Calu3 (cell line): Measurements from ENCODE around the gene ENPP6. TPM values are rescaled to one million over a fixed set of nuclear protein-coding genes. Genes with fewer than 3 reads are reported as not detected.
"Not testable (repeated sequence)": the region's sequence is repeated elsewhere in the genome, so short reads cannot be mapped to it uniquely, and the experiment has no call there.

Experiments
- BruUV-seq: library from RNA; stranded (reverse); fragments of 400-500 nt; replicated peaks from 2 replicates; lab custom pipeline; 2021; lab: Mats Ljungman, UMichigan
- CTCF ChIA-PET: fragments of 300-600 bp; sonication (Branson Sonifier 250); formaldehyde crosslinking; loops from one replicate; lab custom pipeline; 2022; ENCODE audit warnings: antibody characterized with exemption; lab: Charles Lee
- DNase-seq: peaks from one replicate; pipeline ENCODE4 v3.0.0; 2022
- H3K27ac Mint-ChIP-seq: one replicate; pipeline ENCODE4 v1.8.0; 2022; ENCODE audit warnings: mixed read lengths; ENCODE audit not compliant: unreplicated experiment
- H3K27me3 Mint-ChIP-seq: one replicate; pipeline ENCODE4 v1.8.0; 2022; ENCODE audit warnings: mixed read lengths; ENCODE audit not compliant: unreplicated experiment
- H3K36me3 Mint-ChIP-seq: one replicate; pipeline ENCODE4 v1.8.0; 2022; ENCODE audit warnings: mild to moderate bottlenecking, moderate library complexity, mixed read lengths; ENCODE audit not compliant: insufficient read depth, unreplicated experiment
- H3K4me1 Mint-ChIP-seq: one replicate; pipeline ENCODE4 v1.8.0; 2022; ENCODE audit warnings: mild to moderate bottlenecking, low read depth, mixed read lengths; ENCODE audit not compliant: unreplicated experiment
- H3K4me3 Mint-ChIP-seq: one replicate; pipeline ENCODE4 v1.8.0; 2022; ENCODE audit warnings: mild to moderate bottlenecking, low read depth, moderate library complexity, mixed read lengths; ENCODE audit not compliant: unreplicated experiment
- H3K9me3 Mint-ChIP-seq: one replicate; pipeline ENCODE4 v1.8.0; 2022; ENCODE audit warnings: low read depth, mixed read lengths; ENCODE audit not compliant: unreplicated experiment
- intact Hi-C: fragments of 100-400 bp; cut with micrococcal nuclease; formaldehyde crosslinking; loops from one replicate; pipeline ENCODE4 v1.10.0; 2022; ENCODE audit not compliant: unreplicated experiment
- total RNA-seq: library from RNA; stranded (reverse); gene quantifications from 2 replicates; pipeline ENCODE4 v1.2.3, GENCODE V29; 2022
- TF ChIP-seq, protein P1 (sequence below): fragments of 200-600 bp; IDR thresholded peaks from one replicate; pipeline ENCODE4 v1.8.0; 2022; ENCODE audit warnings: antibody characterized with exemption; ENCODE audit not compliant: unreplicated experiment

Gene ENPP6
- total RNA-seq, 1 experiment from 2014 or later: not detected

- Mint-ChIP-seq H3K9me3 (no peaks in the 10 kb centered on the region), H3K4me3 (no peak overlapping the region), H3K36me3 (no peaks in the 10 kb centered on the region), H3K27me3 (peaks cover 15% of the 10 kb centered on the region), H3K27ac (no peak overlapping the region), H3K4me1 (no peaks in the 10 kb centered on the region)
- intact Hi-C loops: no loop called here
- CTCF ChIA-PET: no interaction called here
- TF ChIP-seq, protein P1, sequence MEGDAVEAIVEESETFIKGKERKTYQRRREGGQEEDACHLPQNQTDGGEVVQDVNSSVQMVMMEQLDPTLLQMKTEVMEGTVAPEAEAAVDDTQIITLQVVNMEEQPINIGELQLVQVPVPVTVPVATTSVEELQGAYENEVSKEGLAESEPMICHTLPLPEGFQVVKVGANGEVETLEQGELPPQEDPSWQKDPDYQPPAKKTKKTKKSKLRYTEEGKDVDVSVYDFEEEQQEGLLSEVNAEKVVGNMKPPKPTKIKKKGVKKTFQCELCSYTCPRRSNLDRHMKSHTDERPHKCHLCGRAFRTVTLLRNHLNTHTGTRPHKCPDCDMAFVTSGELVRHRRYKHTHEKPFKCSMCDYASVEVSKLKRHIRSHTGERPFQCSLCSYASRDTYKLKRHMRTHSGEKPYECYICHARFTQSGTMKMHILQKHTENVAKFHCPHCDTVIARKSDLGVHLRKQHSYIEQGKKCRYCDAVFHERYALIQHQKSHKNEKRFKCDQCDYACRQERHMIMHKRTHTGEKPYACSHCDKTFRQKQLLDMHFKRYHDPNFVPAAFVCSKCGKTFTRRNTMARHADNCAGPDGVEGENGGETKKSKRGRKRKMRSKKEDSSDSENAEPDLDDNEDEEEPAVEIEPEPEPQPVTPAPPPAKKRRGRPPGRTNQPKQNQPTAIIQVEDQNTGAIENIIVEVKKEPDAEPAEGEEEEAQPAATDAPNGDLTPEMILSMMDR: no peak
- no TSS peak for BruUV-seq
- no peak for DNase-seq
Observed at GRCh38 chr4:184058026-184058425, 159.6 kb downstream of the ENPP6 start.

DNA sequence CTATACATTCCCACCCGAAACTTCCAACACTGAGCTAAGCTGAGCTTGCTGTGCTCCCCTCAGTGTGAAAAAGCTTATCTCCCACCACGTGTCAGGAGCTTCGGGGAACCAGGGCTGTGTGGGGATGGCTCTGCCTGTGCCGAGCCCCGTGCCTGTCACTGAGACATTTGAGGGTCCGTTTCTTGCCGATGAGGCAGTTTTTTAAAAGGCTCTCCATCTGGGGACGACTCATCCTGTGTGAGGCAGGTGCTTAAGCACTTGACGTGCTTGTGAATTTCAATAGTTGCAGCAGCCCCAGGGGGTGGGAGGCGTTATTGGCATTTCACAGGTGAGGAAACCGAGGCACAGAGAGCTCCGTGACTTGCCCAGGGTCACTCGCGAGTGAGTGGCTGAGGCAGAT is 160.8 kb downstream of the ENPP6 start:
- TF ChIP-seq, protein P1: no peak

DNA sequence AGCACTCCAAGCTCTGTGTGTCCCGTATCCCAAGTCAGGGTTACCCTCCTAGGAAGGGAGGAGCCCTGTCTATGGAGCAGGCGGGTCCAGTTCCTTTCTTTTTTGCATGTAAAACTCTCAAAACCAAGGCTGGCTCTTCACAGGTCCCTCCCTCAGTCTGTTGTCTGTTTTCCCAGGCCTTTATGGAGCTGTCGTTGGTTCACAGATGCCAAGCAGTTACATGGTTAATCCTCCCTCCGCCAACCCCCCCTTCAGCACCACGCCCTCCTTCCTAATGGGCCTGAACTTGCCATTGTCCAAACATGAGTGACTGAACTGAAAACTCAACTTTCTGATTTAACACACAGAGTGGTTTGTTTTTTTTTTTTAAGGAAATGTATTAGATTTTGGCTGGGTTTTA is 164.2 kb downstream of the ENPP6 start:
- no TSS peak for BruUV-seq
- no peaks in the 10 kb centered on the region for H3K4me1 Mint-ChIP-seq
- intact Hi-C loops: no loop called here
- CTCF ChIA-PET: no interaction called here
- TF ChIP-seq, protein P1: no peak
- peaks cover 5% of the 10 kb centered on the region for H3K27me3 Mint-ChIP-seq
- no peaks in the 10 kb centered on the region for H3K36me3 Mint-ChIP-seq
- no peak overlapping the region for H3K4me3 Mint-ChIP-seq
- H3K27ac Mint-ChIP-seq: no peak overlapping the region
- no peaks in the 10 kb centered on the region for H3K9me3 Mint-ChIP-seq
- no peak for DNase-seq

More for the DNA sequence above, 160.8 kb downstream of the ENPP6 start:
- Mint-ChIP-seq H3K36me3 (no peaks in the 10 kb centered on the region), H3K9me3 (no peaks in the 10 kb centered on the region), H3K27ac (no peak overlapping the region), H3K27me3 (peaks cover 15% of the 10 kb centered on the region), H3K4me3 (no peak overlapping the region), H3K4me1 (no peaks in the 10 kb centered on the region)
- no TSS peak for BruUV-seq
- DNase-seq: no peak
- intact Hi-C loops: no loop called here
- CTCF ChIA-PET: no interaction called here

DNA sequence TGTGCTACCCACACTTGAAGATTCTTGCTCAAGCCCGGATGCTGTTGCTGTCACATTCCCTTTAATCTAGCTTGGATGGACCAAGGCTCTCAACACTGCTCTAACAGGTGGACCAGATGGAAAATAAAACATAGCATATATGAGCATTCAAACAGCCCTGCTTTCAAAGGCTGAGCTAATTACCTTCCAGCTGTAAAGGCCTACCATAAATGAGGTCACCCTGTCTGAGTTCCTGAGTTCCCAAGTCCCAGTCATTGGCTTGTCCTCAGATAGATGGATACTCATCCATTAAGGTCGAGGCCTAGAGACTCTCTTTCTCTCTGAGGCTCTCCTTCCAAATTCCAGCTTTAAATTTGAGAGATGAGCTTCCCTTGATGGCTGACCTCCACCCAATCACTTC is 165.1 kb downstream of the ENPP6 start:
- Mint-ChIP-seq H3K9me3 (no peaks in the 10 kb centered on the region), H3K27ac (no peak overlapping the region), H3K4me1 (no peaks in the 10 kb centered on the region), H3K36me3 (no peaks in the 10 kb centered on the region), H3K27me3 (no peaks in the 10 kb centered on the region), H3K4me3 (no peak overlapping the region)
- BruUV-seq: no TSS peak
- intact Hi-C loops: no loop called here
- no peak for DNase-seq
- TF ChIP-seq, protein P1: no peak
- CTCF ChIA-PET: no interaction called here

DNA sequence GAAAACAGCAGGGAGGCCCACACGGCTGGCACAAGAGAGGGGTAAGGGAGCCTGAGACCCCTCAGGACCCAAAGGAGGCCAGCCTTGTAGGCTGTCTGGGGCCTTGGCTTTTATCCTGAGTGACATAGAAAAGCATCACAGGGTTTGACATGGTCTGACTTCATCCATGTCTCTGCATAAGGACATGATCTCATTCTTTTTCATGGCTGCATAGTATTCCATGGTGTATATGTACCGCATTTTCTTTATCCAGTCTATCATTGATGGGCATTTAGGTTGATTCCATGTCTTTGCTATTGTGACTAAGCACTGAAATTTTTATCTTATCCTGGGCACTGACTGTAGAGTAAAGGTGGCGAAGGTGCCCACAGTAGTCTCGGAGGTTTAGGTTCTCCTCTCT is 166.4 kb downstream of the ENPP6 start:
- H3K27me3 Mint-ChIP-seq, intact Hi-C loops, H3K27ac Mint-ChIP-seq, DNase-seq, H3K9me3 Mint-ChIP-seq, H3K4me3 Mint-ChIP-seq, H3K4me1 Mint-ChIP-seq, BruUV-seq, H3K36me3 Mint-ChIP-seq, CTCF ChIA-PET: not testable (repeated sequence)
